ENCODE data around the gene GSK3B.

DNA sequence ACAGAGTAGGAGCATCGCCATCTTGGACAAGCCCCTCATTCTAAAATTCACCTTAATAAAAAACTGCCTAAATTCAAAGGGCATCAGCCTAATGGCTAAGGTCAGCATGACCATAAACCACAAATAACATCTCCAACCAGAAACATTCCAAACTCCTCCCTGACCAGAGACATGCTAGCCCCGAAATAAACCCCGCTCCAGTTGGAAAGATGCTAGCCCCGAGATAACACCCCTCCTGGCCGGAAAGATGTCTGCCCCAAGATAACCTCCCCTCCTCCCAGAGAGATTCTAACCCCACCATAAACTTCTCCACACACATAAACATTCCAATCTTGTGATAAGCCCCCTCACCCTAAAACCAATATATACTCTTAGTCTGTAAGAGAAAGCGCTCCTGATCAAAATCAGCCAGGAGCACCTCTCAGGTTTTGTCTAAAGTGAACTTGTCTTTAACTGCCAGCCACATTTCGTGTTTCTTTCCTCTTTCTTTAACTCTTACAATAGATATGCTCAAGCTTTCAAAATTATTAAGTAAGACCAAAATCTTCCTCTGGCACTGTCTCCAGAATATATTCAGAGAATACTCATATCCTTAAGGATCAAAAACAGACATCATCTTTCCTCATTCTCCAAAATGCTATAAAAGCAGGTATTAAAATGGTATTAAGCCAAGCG, 104.1 kb downstream of the GSK3B start:
- TF ChIP-seq EZH2phosphoT487 (IDR thresholded peaks at IDR 0.05; ENCODE audit: insufficient read depth, low read depth), result no peak
- no peak for TF ChIP-seq EZH2 (IDR thresholded peaks at IDR 0.05; ENCODE audit: insufficient read depth, poor library complexity, severe bottlenecking)
